ENCODE data around the gene LMX1B.
A peak's percentile ranks its signal among the peaks of the same experiment; 100 is the strongest.
"Not testable (repeated sequence)": the region's sequence is repeated elsewhere in the genome, so short reads cannot be mapped to it uniquely, and the experiment has no call there.

The LMX1B gene

DNA sequence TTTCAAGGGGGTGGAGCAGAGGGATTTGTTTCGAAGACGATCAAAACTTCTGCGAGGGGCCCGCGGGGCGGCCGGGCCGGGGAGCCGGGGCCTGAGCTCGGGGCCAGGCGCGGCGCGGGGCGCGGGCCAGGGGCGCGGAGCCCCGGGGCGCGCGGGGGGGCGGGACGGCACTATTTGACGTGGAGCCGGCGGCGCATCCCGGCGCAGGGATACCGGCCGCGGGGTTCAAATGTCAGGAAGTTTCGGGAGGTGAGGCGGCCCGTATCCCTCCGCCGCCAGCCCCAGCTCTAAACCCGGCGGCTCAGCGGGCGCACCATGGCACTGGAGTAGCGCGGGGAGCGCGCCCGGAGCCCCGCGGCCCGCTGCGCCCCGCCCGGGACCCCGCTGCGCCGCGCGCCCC, at the start of gene LMX1B:
Gene LMX1B, plus strand, starts transcription at position 278 of the 400 bp plus-strand sequence. CDS start 522 bp downstream, outside the sequence.
- peaks cover 41% of the 10 kb centered on the region for H3K4me1 ChIP-seq (ENCODE audit: control insufficient read depth, insufficient read depth, low read length)
- H3K4me3 ChIP-seq (ENCODE audit: low read length in 2 of 2) = peak within 1 kb of the TSS in 1 of 2 donors; percentile 52
- H3K9ac ChIP-seq (ENCODE audit: low read length in 2 of 2) = no peak within 1 kb of the TSS
- peaks cover 64 to 86% of the 10 kb centered on the region in 2 donors for H3K27me3 ChIP-seq (ENCODE audit: control insufficient read depth in 1 of 2, insufficient read depth in 2 of 2, low read length in 2 of 2)
- no peak within 1 kb of the TSS for H3K27ac ChIP-seq (ENCODE audit: low read length)
- no peaks in the 10 kb centered on the region for H3K9me3 ChIP-seq (ENCODE audit: control insufficient read depth in 2 of 2, low read length in 2 of 2)
- no peaks in the 10 kb centered on the region for H3K36me3 ChIP-seq (ENCODE audit: control insufficient read depth in 2 of 2, insufficient read depth in 2 of 2, low read length in 2 of 2)

DNA sequence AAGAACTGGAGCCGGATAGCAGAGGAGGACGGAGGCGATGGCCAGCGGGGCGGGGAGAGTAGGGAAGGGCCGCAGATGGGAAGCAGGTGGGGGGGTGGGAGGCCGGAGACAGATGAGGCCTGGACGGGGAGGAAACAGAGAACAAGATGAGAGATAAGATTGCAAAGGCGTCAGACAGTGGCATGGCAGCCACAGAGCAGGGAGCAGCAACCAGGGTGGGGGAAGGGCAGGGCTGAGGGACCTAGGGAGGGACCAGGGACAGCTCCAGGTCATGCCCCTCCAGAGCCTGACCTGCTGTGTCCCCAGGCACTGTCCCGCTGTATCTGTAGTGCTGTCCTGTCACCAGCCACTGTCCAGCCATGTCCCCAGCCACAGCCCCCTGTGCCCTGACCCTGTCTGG, 49.6 kb upstream of the LMX1B start:
- no peak overlapping the region for H3K4me3 ChIP-seq (ENCODE audit: low read length in 2 of 2)
- no peak overlapping the region for H3K9ac ChIP-seq (ENCODE audit: low read length in 2 of 2)
- no peak overlapping the region for H3K27ac ChIP-seq (ENCODE audit: low read length)
- H3K9me3 ChIP-seq (ENCODE audit: control insufficient read depth in 2 of 2, low read length in 2 of 2) = no peaks in the 10 kb centered on the region
- no peaks in the 10 kb centered on the region for H3K4me1 ChIP-seq (ENCODE audit: control insufficient read depth, insufficient read depth, low read length)
- peaks cover 21 to 29% of the 10 kb centered on the region in 2 donors for H3K27me3 ChIP-seq (ENCODE audit: control insufficient read depth in 1 of 2, insufficient read depth in 2 of 2, low read length in 2 of 2)
- no peaks in the 10 kb centered on the region for H3K36me3 ChIP-seq (ENCODE audit: control insufficient read depth in 2 of 2, insufficient read depth in 2 of 2, low read length in 2 of 2)

DNA sequence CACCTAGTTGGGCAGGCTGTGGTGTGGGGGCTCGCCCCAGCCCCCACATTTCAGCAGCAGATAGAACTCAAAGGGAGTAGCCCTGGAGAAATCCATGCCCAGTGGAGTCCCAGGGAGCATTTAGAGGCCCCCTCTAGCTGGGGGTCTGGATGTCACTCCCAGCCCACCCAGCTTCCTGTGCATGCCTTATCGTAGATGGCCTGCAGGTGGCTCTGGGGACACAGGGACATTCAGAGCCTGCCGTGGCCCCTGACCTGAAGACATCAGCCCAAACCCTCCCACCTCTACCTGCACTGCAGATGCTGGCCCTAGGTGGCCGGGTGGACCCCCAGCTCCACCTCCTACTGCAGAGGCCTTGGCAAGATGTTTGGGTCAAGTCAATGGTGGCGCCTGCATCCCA, 49.0 kb upstream of the LMX1B start:
- Histone ChIP-seq H3K4me3 (ENCODE audit: low read length in 2 of 2) (no peak overlapping the region), H3K27me3 (ENCODE audit: control insufficient read depth in 1 of 2, insufficient read depth in 2 of 2, low read length in 2 of 2) (peaks cover 19 to 31% of the 10 kb centered on the region in 2 donors), H3K36me3 (ENCODE audit: control insufficient read depth in 2 of 2, insufficient read depth in 2 of 2, low read length in 2 of 2) (no peaks in the 10 kb centered on the region), H3K27ac (ENCODE audit: low read length) (no peak overlapping the region), H3K9ac (ENCODE audit: low read length in 2 of 2) (no peak overlapping the region), H3K4me1 (ENCODE audit: control insufficient read depth, insufficient read depth, low read length) (no peaks in the 10 kb centered on the region), H3K9me3 (ENCODE audit: control insufficient read depth in 2 of 2, low read length in 2 of 2) (no peaks in the 10 kb centered on the region)

DNA sequence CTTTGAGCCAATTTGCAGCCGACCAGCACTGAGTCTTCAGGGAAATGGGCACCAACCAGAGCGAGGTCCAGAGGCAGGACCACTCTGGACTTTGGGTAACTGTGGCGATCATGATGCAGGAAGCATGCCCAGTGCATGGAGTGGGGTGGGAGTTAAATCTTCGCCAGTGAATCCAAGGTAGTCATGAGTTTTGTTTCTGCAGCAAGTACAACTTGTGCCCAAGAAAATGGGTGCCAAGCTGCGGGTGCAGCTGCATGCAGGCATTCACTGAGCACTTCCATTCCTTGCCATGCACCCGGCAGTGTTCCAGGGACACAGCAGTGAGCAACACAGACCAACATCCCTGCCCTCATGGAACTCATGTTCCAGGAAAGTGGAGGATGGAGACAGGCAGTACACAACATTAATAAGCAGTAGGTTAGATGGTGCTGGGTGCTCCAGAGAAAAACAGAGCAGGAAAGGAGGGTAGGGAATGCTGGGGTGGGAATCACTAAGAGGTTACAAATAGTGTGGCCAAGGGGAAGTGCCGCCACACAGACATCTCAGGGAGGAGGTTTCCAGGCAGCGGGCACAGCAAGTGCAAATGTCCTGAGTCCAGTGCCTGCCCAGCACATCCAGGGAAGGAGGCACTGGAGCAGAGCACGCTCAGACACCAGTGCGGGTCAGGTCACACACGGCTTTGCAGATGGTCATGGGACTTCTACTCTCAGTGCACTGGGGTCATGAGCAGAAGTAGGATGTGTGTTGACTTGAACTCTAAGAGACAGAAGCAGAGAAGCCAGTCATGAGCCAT, 48.2 kb upstream of the LMX1B start:
- Histone ChIP-seq H3K27me3 (ENCODE audit: control insufficient read depth in 1 of 2, insufficient read depth in 2 of 2, low read length in 2 of 2) (peaks cover 14 to 31% of the 10 kb centered on the region in 2 donors), H3K4me3 (ENCODE audit: low read length in 2 of 2) (no peak overlapping the region), H3K4me1 (ENCODE audit: control insufficient read depth, insufficient read depth, low read length) (no peaks in the 10 kb centered on the region)

DNA sequence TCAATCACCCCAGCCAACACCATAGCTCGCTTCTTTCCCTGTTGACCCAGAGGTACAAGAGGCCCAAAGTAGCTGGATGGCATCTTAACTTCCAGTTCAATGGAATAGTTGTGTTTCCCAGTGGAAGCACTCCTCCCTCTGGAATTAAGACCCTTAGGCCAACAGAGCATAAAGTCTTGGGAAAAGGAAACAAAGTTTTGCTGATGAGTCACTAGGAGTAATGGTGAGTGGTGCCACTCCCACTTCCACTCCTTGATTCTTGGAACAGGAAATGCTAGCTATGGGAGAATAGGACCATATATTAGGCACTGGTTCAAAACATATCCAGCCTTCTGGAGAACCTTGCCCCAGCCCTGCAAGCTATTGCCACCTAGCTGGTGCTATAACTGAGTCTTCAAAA, 44.7 kb upstream of the LMX1B start:
- H3K27ac ChIP-seq (ENCODE audit: low read length) = no peak overlapping the region
- H3K9ac ChIP-seq (ENCODE audit: low read length in 2 of 2) = no peak overlapping the region
- H3K4me1 ChIP-seq (ENCODE audit: control insufficient read depth, insufficient read depth, low read length) = no peaks in the 10 kb centered on the region
- H3K27me3 ChIP-seq (ENCODE audit: control insufficient read depth in 1 of 2, insufficient read depth in 2 of 2, low read length in 2 of 2) = peaks cover 8 to 19% of the 10 kb centered on the region in 2 donors
- no peak overlapping the region for H3K4me3 ChIP-seq (ENCODE audit: low read length in 2 of 2)
- H3K9me3 ChIP-seq (ENCODE audit: control insufficient read depth in 2 of 2, low read length in 2 of 2) = peaks cover 0 to 3% of the 10 kb centered on the region in 2 donors
- no peaks in the 10 kb centered on the region for H3K36me3 ChIP-seq (ENCODE audit: control insufficient read depth in 2 of 2, insufficient read depth in 2 of 2, low read length in 2 of 2)

More for the DNA sequence above, 48.2 kb upstream of the LMX1B start:
- H3K9me3 ChIP-seq (ENCODE audit: control insufficient read depth in 2 of 2, low read length in 2 of 2) = peaks cover 0 to 1% of the 10 kb centered on the region in 2 donors
- no peaks in the 10 kb centered on the region for H3K36me3 ChIP-seq (ENCODE audit: control insufficient read depth in 2 of 2, insufficient read depth in 2 of 2, low read length in 2 of 2)
- H3K9ac ChIP-seq (ENCODE audit: low read length in 2 of 2) = no peak overlapping the region
- no peak overlapping the region for H3K27ac ChIP-seq (ENCODE audit: low read length)

DNA sequence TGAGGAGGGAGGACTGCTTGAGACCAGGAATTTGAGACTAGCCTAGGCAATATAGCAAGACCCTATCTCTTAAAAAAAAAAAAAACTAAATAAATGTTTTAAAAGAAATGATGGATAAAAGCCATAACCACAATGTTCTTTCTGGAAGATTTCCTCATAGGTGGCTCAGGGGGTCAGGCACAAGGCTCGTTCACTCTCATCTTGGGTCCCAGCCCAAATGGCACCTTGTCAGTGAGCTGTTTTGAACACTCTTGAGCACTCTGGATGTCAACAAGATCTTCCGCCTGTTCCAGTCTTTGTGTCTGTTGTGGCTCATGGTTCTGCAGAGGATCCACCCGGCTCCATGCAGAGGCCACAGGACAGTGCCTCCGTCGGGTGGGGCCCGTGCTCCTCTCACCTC, 35.7 kb upstream of the LMX1B start:
- Histone ChIP-seq H3K9me3 (ENCODE audit: control insufficient read depth in 2 of 2, low read length in 2 of 2) (peaks cover 4% of the 10 kb centered on the region in 2 donors), H3K27me3 (ENCODE audit: control insufficient read depth in 1 of 2, insufficient read depth in 2 of 2, low read length in 2 of 2) (peaks cover 4 to 6% of the 10 kb centered on the region in 2 donors)

DNA sequence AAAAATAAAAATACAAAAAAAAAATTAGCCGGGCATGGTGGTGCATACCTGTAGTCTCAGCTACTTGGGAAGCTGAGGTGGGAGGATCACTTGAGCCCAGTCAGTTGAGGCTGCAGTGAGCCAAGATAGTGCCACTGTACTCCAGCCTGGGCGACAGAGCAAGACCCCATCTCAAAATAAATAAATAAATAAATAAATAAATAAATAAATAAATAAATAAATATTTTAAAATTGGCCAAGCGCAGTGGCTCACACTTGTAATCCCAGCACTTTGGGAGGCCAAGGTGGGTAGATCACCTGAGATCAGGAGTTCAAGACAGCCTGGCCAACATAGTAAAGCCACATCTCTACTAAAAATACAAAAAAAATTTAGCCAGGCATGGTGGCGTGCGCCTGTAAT, 33.4 kb upstream of the LMX1B start:
- not testable (repeated sequence) for H3K27me3 ChIP-seq (ENCODE audit: control insufficient read depth in 1 of 2, insufficient read depth in 2 of 2, low read length in 2 of 2); H3K27ac ChIP-seq (ENCODE audit: low read length); H3K4me3 ChIP-seq (ENCODE audit: low read length in 2 of 2); H3K36me3 ChIP-seq (ENCODE audit: control insufficient read depth in 2 of 2, insufficient read depth in 2 of 2, low read length in 2 of 2); H3K9ac ChIP-seq (ENCODE audit: low read length in 2 of 2); H3K4me1 ChIP-seq (ENCODE audit: control insufficient read depth, insufficient read depth, low read length); H3K9me3 ChIP-seq (ENCODE audit: control insufficient read depth in 2 of 2, low read length in 2 of 2)

More for the DNA sequence above, 35.7 kb upstream of the LMX1B start:
- Histone ChIP-seq H3K9ac (ENCODE audit: low read length in 2 of 2) (no peak overlapping the region), H3K4me1 (ENCODE audit: control insufficient read depth, insufficient read depth, low read length) (no peaks in the 10 kb centered on the region), H3K4me3 (ENCODE audit: low read length in 2 of 2) (no peak overlapping the region), H3K36me3 (ENCODE audit: control insufficient read depth in 2 of 2, insufficient read depth in 2 of 2, low read length in 2 of 2) (no peaks in the 10 kb centered on the region), H3K27ac (ENCODE audit: low read length) (no peak overlapping the region)

DNA sequence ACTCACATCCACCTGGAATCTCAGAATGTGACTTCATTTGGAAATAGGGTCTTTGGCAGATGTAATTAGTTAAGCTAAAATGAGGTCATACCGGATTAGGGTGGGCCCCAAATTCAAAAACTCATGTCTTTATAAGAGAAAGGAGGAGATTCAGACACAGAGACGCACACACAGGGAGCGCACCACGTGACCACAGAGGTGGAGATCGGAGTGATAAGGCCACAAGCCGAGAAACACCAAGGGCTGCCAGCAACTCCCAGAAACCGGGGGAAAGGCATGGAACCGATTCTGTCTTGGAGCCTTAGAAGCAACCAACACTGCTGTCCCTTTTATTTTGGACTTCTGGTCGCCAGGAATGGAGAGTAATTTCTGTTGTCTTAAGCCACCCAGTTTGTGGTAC, 31.8 kb upstream of the LMX1B start:
- Histone ChIP-seq H3K9ac (ENCODE audit: low read length in 2 of 2) (no peak overlapping the region), H3K27ac (ENCODE audit: low read length) (no peak overlapping the region), H3K36me3 (ENCODE audit: control insufficient read depth in 2 of 2, insufficient read depth in 2 of 2, low read length in 2 of 2) (no peaks in the 10 kb centered on the region), H3K9me3 (ENCODE audit: control insufficient read depth in 2 of 2, low read length in 2 of 2) (no peaks in the 10 kb centered on the region), H3K4me3 (ENCODE audit: low read length in 2 of 2) (no peak overlapping the region), H3K4me1 (ENCODE audit: control insufficient read depth, insufficient read depth, low read length) (peaks cover under 1% of the 10 kb centered on the region), H3K27me3 (ENCODE audit: control insufficient read depth in 1 of 2, insufficient read depth in 2 of 2, low read length in 2 of 2) (peaks cover 0 to 8% of the 10 kb centered on the region in 2 donors)

DNA sequence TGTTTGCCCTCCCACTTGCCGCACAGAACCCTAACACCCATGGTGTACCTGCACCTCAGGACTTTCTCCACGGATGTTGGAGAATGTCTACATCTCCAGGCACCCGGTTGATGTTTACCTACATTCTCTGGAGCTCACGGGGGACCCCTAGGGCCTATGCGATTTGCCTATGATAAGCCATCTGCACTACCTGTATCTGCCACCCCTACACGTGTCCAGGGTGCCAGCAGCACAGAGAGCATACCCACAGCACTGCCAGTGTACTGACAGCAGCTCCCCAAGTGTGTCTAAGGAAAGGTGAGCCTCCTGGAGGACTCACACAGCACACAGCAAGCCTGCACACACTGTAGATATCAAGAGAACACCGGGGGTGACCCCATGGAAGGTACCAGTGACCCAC, 31.3 kb upstream of the LMX1B start:
- no peaks in the 10 kb centered on the region for H3K9me3 ChIP-seq (ENCODE audit: control insufficient read depth in 2 of 2, low read length in 2 of 2)
- no peak overlapping the region for H3K27ac ChIP-seq (ENCODE audit: low read length)
- peaks cover 5% of the 10 kb centered on the region for H3K4me1 ChIP-seq (ENCODE audit: control insufficient read depth, insufficient read depth, low read length)
- H3K9ac ChIP-seq (ENCODE audit: low read length in 2 of 2) = no peak overlapping the region
- H3K36me3 ChIP-seq (ENCODE audit: control insufficient read depth in 2 of 2, insufficient read depth in 2 of 2, low read length in 2 of 2) = no peaks in the 10 kb centered on the region
- no peak overlapping the region for H3K4me3 ChIP-seq (ENCODE audit: low read length in 2 of 2)
- peaks cover 0 to 8% of the 10 kb centered on the region in 2 donors for H3K27me3 ChIP-seq (ENCODE audit: control insufficient read depth in 1 of 2, insufficient read depth in 2 of 2, low read length in 2 of 2)

DNA sequence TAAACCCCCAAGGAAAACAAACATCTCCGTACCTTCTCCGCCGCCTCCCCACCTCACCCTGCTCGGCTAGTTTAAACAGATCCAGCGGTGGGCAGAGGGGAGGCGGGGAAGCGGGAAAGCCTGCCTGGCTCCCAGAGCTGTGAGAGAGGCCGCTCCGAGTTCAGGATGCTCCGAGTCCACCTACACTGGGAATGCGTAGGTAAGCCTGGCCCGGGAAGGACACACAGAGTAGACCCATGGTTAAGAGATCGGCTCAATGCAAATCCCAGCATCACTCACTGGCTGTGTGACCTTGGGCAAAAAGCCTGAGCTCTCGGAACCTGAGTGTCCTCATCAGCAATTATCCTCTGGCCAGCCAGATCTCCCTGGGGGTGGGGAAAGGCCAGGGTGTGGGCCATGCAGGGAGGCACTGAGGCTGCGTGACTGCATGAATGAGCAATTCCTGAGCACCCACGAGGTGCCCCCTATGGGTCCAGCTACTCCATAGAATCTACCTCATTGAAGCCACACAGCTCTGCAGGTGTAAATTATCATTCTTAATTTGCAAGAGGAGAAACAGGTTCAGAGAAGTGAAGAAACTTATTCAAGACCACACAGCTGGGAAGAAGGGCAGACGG, 30.5 kb upstream of the LMX1B start:
- no peak overlapping the region for H3K27ac ChIP-seq (ENCODE audit: low read length)
- H3K4me1 ChIP-seq (ENCODE audit: control insufficient read depth, insufficient read depth, low read length) = peaks cover 12% of the 10 kb centered on the region
- H3K36me3 ChIP-seq (ENCODE audit: control insufficient read depth in 2 of 2, insufficient read depth in 2 of 2, low read length in 2 of 2) = no peaks in the 10 kb centered on the region
- peaks cover 0 to 8% of the 10 kb centered on the region in 2 donors for H3K27me3 ChIP-seq (ENCODE audit: control insufficient read depth in 1 of 2, insufficient read depth in 2 of 2, low read length in 2 of 2)
- no peaks in the 10 kb centered on the region for H3K9me3 ChIP-seq (ENCODE audit: control insufficient read depth in 2 of 2, low read length in 2 of 2)
- no peak overlapping the region for H3K4me3 ChIP-seq (ENCODE audit: low read length in 2 of 2)
- H3K9ac ChIP-seq (ENCODE audit: low read length in 2 of 2) = no peak overlapping the region

DNA sequence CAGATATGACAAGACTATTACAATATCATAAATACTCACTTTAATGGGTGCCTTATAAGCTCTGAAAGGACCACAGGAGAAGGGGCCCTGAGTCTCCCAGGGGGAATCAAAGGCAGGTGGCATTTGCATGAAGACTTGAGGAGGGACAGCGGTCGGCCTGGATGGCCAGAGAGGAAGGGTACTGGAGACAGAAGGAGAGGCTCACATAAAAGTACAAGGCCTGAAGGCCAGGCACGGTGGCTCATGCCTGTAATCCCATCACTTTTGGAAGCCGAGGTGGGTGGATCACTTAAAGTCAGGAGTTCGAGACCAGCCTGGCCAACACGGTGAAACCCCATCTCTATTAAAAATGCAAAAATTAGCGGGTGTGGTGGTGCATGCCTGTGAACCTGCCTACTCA, 29.1 kb upstream of the LMX1B start:
- H3K27ac ChIP-seq (ENCODE audit: low read length) = no peak overlapping the region
- H3K4me3 ChIP-seq (ENCODE audit: low read length in 2 of 2) = no peak overlapping the region
- H3K4me1 ChIP-seq (ENCODE audit: control insufficient read depth, insufficient read depth, low read length) = peaks cover 15% of the 10 kb centered on the region
- H3K9ac ChIP-seq (ENCODE audit: low read length in 2 of 2) = no peak overlapping the region
- H3K36me3 ChIP-seq (ENCODE audit: control insufficient read depth in 2 of 2, insufficient read depth in 2 of 2, low read length in 2 of 2) = no peaks in the 10 kb centered on the region
- H3K27me3 ChIP-seq (ENCODE audit: control insufficient read depth in 1 of 2, insufficient read depth in 2 of 2, low read length in 2 of 2) = peaks cover 0 to 8% of the 10 kb centered on the region in 2 donors
- no peaks in the 10 kb centered on the region for H3K9me3 ChIP-seq (ENCODE audit: control insufficient read depth in 2 of 2, low read length in 2 of 2)
